K562 (cell line): ENCODE data around the gene ADI1. TPM values are rescaled to one million over a fixed set of nuclear protein-coding genes. Genes with fewer than 3 reads are reported as not detected.

Experiments used
- ARHGAP35 ChIP-seq: fragments of 450-650 bp; IDR thresholded peaks from 2 replicates; pipeline ENCODE4 v1.6.1; 2018; ENCODE audit not compliant: partially characterized antibody
- BMI1 ChIP-seq: fragments of 150-350 bp; IDR thresholded peaks from 2 replicates; pipeline ENCODE4 v1.6.1; 2014; ENCODE audit warnings: low read length
- CBFA2T3 ChIP-seq: fragments of 450-650 bp; IDR thresholded peaks from 2 replicates; pipeline ENCODE4 v1.6.1; 2017
- CHD2 ChIP-seq: IDR thresholded peaks from 2 replicates; pipeline ENCODE4 v1.6.1; 2011; ENCODE audit warnings: low read depth, low read length
- COPS2 ChIP-seq: fragments of 450-650 bp; conservative IDR thresholded peaks from 2 replicates; pipeline ENCODE4 v1.6.1; 2016; ENCODE audit warnings: mild to moderate bottlenecking, moderate library complexity
- FOXK1 ChIP-seq: sonication (generic); formaldehyde crosslinking; IDR thresholded peaks from 2 replicates; pipeline ENCODE4 v1.8.0; 2022; ENCODE audit warnings: missing genetic modification reagents, mild to moderate bottlenecking, borderline replicate concordance
- FOXP1 ChIP-seq: sonication (generic); formaldehyde crosslinking; IDR thresholded peaks from 2 replicates; pipeline ENCODE4 v1.8.0; 2022; ENCODE audit warnings: mild to moderate bottlenecking, missing genetic modification reagents
- HDAC6 ChIP-seq: IDR thresholded peaks from 2 replicates; pipeline ENCODE4 v1.6.1; 2012; ENCODE audit warnings: low read depth, mild to moderate bottlenecking, control low read depth, inconsistent platforms, low read length, moderate library complexity
- KLF1 ChIP-seq: fragments of 450-650 bp; IDR thresholded peaks from 2 replicates; pipeline ENCODE4 v1.6.1; 2016; ENCODE audit warnings: missing genetic modification characterization, missing compliant biosample characterization
- MXD1 ChIP-seq: fragments of 250-450 bp; sonication (Bioruptor Pico); IDR thresholded peaks from 2 replicates; pipeline ENCODE4 v1.8.0; 2021; ENCODE audit warnings: borderline replicate concordance, mild to moderate bottlenecking, moderate library complexity; ENCODE audit not compliant: poor library complexity, severe bottlenecking
- NR2F6 ChIP-seq: fragments of 450-650 bp; formaldehyde crosslinking; IDR thresholded peaks from 2 replicates; pipeline ENCODE4 v1.4.0; 2020; ENCODE audit warnings: mild to moderate bottlenecking
- NR4A1 ChIP-seq, 2 experiments: fragments of 250-450 bp in 1 of 2; fragments of 450-650 bp in 1 of 2; sonication (Bioruptor Pico) in 1 of 2; IDR thresholded peaks; 2 replicates each; pipeline versions ENCODE4 v1.4.0 to v1.6.1; 2016 to 2020; ENCODE audit warnings: mild to moderate bottlenecking in 2 of 2, missing compliant biosample characterization in 1 of 2, missing genetic modification characterization in 1 of 2, moderate library complexity in 1 of 2
- SMARCB1 ChIP-seq: IDR thresholded peaks from 2 replicates; pipeline ENCODE4 v1.6.1; 2011; ENCODE audit warnings: improper control_type of control experiment, low read depth; ENCODE audit not compliant: insufficient read length
- TAF1 ChIP-seq: IDR thresholded peaks from 2 replicates; pipeline ENCODE4 v1.6.1; 2011; ENCODE audit warnings: mild to moderate bottlenecking, low read length, moderate library complexity; ENCODE audit not compliant: insufficient read depth, control insufficient read depth, severe bottlenecking; ENCODE audit errors: extremely low read depth
- ZBTB26 ChIP-seq: fragments of 450-650 bp; formaldehyde crosslinking; IDR thresholded peaks from 2 replicates; pipeline ENCODE4 v1.4.0; 2022; ENCODE audit warnings: missing genetic modification characterization
- ZMIZ1 ChIP-seq, 2 experiments: fragments of 150-350 bp in 1 of 2; IDR thresholded peaks; 2 replicates each; pipeline ENCODE4 v1.6.1; 2012 to 2016; ENCODE audit warnings: low read depth in 2 of 2, low read length in 2 of 2, mild to moderate bottlenecking in 1 of 2, moderate library complexity in 1 of 2
- ZNF347 ChIP-seq: fragments of 450-650 bp; formaldehyde crosslinking; IDR thresholded peaks from 2 replicates; pipeline ENCODE4 v1.4.0; 2020; ENCODE audit warnings: low read depth, mild to moderate bottlenecking, moderate library complexity
- ZNF561 ChIP-seq: fragments of 450-650 bp; formaldehyde crosslinking; conservative IDR thresholded peaks from 2 replicates; pipeline ENCODE4 v1.4.0; 2020; ENCODE audit warnings: mild to moderate bottlenecking, moderate library complexity
- ZNF609 ChIP-seq: sonication (generic); formaldehyde crosslinking; IDR thresholded peaks from 2 replicates; pipeline ENCODE4 v1.8.1; 2023; ENCODE audit warnings: missing genetic modification reagents, mild to moderate bottlenecking, borderline replicate concordance
- polyA plus RNA-seq, 8 experiments: library from polyadenylated mRNA; depleted of rRNA in 4 of 8; stranded (reverse) in 5 of 8; unstranded in 3 of 8; fragments of >200 nt; fragmentation: Nextera tagmentation in 2 of 8; fragmentation: Illumina TruSeq in 1 of 8; extraction: Ambion mirVana in 2 of 8; extraction: Trizol in 1 of 8; gene quantifications; 2 replicates each; pipeline versions ENCODE4 v1.2.1 to v1.2.3, GENCODE V29; 2011 to 2014; ENCODE audit warnings: inconsistent platforms in 1 of 8, missing spikeins in 1 of 8
- total RNA-seq, 7 experiments: library from RNA; depleted of rRNA in 6 of 7; stranded (reverse); fragments of >200 nt in 6 of 7; fragmentation: Illumina TruSeq in 2 of 7; extraction: Trizol in 2 of 7; gene quantifications; 2 replicates each; pipeline versions ENCODE4 v1.2.1 to v1.2.3, GENCODE V29; 2011 to 2021; ENCODE audit warnings: low replicate concordance in 1 of 7

The ADI1 gene
- total and polyA plus RNA-seq, 9 of the 15 experiments (the other 6 are each of a cell fraction or from before 2014, with no cell fraction given) = 6.1 to 51.0 (median 27.1) TPM

GRCh38 chr2:3522961-3523421 lies 3.7 kb upstream of the ADI1 start (continued):
- TF ChIP-seq MXD1 (CRISPR knock-in tag) (no peak), FOXK1 (CRISPR knock-in tag) (no peak), KLF1 (no peak), BMI1 (no peak), COPS2 (no peak), ZMIZ1 (IDR thresholded peaks at IDR 0.05; ENCODE audit: low read depth in 2 of 2, low read length in 2 of 2) (no peak), ZNF561 (no peak), SMARCB1 (no peak), ZNF609 (CRISPR knock-in tag) (no peak), NR4A1 (CRISPR knock-in tag; IDR thresholded peaks at IDR 0.05) (no peak), NR4A1 (tag; IDR thresholded peaks at IDR 0.05) (no peak), ZBTB26 (no peak), ARHGAP35 (no peak), NR2F6 (CRISPR knock-in tag) (no peak), FOXP1 (no peak), TAF1 (no peak), ZNF347 (CRISPR knock-in tag) (no peak), CHD2 (no peak), HDAC6 (no peak), CBFA2T3 (peak; percentile 74)
